WI38 (cell line): ENCODE measurements around the gene SYNC.

Experiments
- H3K4me3 ChIP-seq: 2 replicates; pipeline ENCODE4 v1.5.1; 2011; ENCODE audit warnings: low read depth, mild to moderate bottlenecking, control low read depth, low read length
- TF ChIP-seq, protein P1 (sequence below): IDR thresholded peaks from 2 replicates; pipeline ENCODE4 v1.5.1; 2012; ENCODE audit warnings: low read depth, mild to moderate bottlenecking, control low read depth, low read length

Gene SYNC

DNA sequence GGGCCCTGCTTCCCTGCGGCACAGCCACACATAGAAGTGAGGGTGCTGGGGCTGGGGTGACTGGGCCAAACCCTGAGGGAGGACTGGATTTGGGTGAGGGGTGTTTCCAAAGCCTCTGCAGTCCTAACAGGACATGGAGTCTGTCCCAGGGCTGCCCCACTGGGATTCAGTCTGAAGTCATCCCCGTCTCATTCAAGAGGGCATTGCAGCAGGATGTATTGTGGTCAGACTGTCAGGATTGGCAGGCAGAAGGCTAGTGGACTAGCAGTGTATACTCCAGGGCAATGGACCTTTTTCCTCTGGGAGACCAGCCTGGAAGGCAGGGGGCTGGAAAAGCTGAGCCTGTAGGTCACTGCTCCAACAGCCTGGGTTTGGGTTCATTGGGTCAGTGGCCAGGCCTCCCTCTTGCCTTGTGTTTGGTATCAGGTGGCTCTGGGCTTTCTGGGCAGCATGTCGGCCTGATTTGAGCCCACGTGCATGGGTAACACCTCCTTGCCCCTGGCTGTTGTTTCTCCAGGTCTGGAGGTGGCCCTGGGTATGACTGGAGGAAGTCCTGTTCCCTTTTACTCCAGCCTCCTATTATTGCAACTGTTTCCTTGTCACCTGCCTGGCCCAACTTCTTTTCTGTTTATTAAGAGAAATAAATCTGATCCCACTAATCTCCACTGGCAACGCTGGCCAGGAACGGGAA is 41.0 kb upstream of the SYNC start:
- TF ChIP-seq, protein P1, sequence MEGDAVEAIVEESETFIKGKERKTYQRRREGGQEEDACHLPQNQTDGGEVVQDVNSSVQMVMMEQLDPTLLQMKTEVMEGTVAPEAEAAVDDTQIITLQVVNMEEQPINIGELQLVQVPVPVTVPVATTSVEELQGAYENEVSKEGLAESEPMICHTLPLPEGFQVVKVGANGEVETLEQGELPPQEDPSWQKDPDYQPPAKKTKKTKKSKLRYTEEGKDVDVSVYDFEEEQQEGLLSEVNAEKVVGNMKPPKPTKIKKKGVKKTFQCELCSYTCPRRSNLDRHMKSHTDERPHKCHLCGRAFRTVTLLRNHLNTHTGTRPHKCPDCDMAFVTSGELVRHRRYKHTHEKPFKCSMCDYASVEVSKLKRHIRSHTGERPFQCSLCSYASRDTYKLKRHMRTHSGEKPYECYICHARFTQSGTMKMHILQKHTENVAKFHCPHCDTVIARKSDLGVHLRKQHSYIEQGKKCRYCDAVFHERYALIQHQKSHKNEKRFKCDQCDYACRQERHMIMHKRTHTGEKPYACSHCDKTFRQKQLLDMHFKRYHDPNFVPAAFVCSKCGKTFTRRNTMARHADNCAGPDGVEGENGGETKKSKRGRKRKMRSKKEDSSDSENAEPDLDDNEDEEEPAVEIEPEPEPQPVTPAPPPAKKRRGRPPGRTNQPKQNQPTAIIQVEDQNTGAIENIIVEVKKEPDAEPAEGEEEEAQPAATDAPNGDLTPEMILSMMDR = no peak
- H3K4me3 ChIP-seq = no peak overlapping the region

GRCh38 chr1:32742956-32743355 is 40.4 kb upstream of the SYNC start:
- TF ChIP-seq, protein P1 = no peak
- peak overlapping the region; percentile 70; the same call in 1 of the 2 replicates for H3K4me3 ChIP-seq

DNA sequence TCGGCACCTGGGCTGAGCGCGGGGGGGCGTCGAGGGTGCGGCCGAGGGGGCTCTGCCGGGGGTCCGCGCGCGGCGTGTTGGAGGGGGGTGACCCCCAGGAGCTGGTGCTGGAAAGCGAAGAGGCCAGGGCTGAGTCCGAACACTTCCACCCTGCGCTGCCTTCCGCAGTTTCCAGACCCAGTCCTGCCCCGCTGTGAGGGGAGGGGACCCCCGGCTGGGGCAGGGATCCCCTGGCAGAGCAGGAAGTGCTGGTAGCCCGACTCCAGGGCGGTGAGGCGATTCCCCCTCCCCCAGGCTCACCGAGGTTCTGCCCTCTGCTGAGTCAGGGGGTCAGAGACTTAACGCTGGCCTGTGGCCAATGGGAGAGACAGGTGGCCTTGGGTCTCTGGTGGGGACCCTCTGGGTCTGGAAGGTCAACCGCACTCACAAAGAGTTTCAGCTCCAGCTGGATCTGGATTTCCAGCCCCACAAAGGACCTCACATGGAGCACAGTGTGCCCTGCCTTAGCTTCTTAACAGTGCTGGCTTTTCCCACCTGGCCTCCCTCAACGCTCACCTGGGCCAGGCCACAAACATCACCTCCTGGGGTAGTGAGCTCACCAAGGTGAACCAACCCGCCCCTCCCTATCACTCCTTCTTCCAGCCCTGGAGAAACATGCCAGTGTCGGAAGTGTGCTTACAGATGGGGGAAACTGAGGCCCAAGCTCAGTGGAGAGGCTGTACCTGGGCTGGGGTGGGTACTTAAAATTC is 39.8 kb upstream of the SYNC start:
- H3K4me3 ChIP-seq = peak overlapping the region; percentile 70
- TF ChIP-seq, protein P1 = no peak

- H3K4me3 ChIP-seq = peak overlapping the region; percentile 70
- TF ChIP-seq, protein P1 = peak; percentile 57
Observed at GRCh38 chr1:32741413-32742198, 39.0 kb upstream of the SYNC start.

DNA sequence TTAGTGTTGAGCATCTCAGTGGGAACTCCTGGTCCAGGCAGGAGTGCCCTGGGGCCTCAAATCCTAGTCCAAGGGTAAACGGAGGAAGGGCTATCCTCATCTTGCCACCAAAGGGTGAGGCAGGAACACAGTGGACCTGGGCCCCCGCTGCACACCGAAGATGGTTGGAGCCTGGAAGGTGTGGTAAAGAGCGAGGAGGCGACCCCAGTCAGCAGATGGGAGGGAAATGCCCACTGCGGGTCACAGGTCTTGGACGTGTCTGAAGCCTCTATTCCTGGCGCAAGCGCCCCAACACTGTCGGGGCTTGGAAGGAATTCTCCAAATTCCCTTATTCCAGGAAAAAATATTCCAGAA is 38.5 kb upstream of the SYNC start:
- peak overlapping the region; percentile 70 for H3K4me3 ChIP-seq
- TF ChIP-seq, protein P1 = no peak

DNA sequence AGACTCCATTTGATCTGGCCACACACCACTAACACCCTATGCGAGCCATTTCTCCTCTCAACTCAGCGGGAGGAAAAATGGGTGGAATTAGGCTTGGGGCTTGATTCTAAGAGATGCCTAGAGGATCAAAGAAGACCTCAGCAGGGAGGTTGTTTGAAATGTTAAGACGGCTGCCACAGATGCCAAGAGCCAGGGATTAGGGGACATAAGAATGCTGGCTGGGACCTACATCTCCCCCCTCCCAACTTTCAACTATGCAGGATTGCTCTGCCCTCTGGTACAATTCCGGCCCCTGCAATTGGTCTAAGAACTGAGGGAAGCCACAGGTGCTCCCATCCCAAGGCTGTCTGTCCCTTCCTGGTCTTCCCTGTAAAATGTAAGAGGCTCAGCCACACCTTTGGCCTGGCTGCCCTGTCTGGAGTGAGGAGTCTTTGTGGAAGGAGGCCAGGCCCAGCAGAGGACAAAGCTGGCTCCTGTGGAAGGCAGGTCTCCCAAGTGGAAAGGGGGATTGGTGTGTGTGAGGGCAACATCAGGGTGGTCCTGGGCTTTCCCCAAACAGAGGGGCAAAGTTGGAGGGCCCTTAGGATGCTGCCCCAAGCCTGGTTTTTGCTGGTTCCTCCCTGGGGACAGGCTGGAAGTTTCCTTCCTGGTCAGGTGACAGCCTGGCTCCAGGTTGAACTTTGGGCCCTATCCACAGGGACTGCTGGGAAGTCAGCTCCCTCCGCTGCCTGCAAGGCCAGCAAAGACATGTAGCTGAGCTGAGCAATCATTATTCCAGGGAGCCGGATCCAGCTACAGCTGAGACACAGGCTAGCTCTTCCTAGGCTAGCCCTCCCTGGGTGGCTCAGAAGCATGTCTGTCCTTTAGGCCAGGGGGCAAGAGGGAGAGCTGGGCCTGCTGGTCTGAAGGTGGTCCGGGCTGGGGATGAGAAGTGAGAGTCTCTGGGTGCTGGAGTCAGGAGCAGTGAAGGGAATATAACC is 34.5 kb upstream of the SYNC start:
- H3K4me3 ChIP-seq = no peak overlapping the region
- TF ChIP-seq, protein P1 = no peak
